Suprapubic skin (tissue), 4 donors: ENCODE data around the gene ZNF638.

Experiments used
- EP300 ChIP-seq: sonication (generic); formaldehyde crosslinking; IDR thresholded peaks from one replicate; pipeline ENCODE4 v1.6.1; 2017; ENCODE audit warnings: antibody characterized with exemption
- POLR2A ChIP-seq, 2 donors: fragments of 450-650 bp; IDR thresholded peaks; one replicate each; pipeline ENCODE4 v1.6.1; 2017; ENCODE audit warnings: antibody characterized with exemption in 2 of 2, mild to moderate bottlenecking in 2 of 2, moderate library complexity in 2 of 2
- POLR2AphosphoS5 ChIP-seq, 3 donors: sonication (generic); formaldehyde crosslinking; IDR thresholded peaks; one replicate each; pipeline ENCODE4 v1.6.1; 2017; ENCODE audit warnings: antibody characterized with exemption in 3 of 3
- TF ChIP-seq, protein P1 (sequence below), 2 donors: fragments of 200-600 bp in 1 of 2; fragments of 450-650 bp in 1 of 2; sonication (generic) in 1 of 2; IDR thresholded peaks; one replicate each; pipeline ENCODE4 v1.5.1; 2016 to 2019; ENCODE audit warnings: antibody characterized with exemption in 2 of 2, mild to moderate bottlenecking in 1 of 2, moderate library complexity in 1 of 2

DNA sequence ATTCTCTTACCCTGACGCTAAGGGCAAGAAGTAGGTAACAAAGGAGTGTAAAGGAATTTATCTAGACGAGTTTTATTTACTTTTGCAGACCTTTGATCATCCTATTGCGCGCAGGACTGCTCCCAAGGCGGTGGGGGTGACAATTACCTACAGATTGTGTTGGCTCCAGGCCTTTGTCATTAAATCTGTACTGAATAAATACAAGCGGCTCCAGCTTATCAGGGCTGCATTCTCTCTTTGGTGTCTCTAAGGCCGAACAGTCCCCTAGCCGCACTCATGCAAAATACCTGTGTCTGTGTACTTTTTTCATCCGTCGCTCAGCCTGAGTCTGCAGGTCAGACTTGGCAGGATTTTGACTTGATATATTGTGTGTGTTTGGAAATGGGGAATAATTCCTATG, 63.9 kb downstream of the ZNF638 start:
- TF ChIP-seq, protein P1, sequence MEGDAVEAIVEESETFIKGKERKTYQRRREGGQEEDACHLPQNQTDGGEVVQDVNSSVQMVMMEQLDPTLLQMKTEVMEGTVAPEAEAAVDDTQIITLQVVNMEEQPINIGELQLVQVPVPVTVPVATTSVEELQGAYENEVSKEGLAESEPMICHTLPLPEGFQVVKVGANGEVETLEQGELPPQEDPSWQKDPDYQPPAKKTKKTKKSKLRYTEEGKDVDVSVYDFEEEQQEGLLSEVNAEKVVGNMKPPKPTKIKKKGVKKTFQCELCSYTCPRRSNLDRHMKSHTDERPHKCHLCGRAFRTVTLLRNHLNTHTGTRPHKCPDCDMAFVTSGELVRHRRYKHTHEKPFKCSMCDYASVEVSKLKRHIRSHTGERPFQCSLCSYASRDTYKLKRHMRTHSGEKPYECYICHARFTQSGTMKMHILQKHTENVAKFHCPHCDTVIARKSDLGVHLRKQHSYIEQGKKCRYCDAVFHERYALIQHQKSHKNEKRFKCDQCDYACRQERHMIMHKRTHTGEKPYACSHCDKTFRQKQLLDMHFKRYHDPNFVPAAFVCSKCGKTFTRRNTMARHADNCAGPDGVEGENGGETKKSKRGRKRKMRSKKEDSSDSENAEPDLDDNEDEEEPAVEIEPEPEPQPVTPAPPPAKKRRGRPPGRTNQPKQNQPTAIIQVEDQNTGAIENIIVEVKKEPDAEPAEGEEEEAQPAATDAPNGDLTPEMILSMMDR (IDR thresholded peaks at IDR 0.05), result no peak
- TF ChIP-seq POLR2AphosphoS5 (IDR thresholded peaks at IDR 0.05) (no peak), POLR2A (IDR thresholded peaks at IDR 0.05) (no peak), EP300 (no peak)
